ENCODE measurements around the gene NSD2.

DNA sequence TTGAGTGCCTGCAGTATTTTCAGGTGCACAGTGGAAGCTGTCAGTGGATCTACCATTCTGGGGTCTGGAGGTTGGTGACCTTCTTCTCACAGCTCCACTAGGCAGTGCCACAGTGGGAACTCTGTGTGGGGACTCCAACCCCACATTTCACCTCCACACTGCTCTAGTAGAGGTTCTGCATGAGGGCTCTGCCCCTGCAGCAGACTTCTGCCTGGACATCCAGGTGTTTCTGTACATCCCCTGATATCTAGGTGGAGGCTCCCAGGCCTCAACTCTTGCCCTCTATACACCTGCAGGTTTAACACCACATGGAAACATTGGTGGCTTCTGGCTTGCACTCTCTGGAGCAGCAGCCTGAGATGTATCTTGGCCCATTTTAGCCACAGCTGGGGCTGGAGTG is 154.6 kb downstream of the NSD2 start:
- TF ChIP-seq, protein P1, sequence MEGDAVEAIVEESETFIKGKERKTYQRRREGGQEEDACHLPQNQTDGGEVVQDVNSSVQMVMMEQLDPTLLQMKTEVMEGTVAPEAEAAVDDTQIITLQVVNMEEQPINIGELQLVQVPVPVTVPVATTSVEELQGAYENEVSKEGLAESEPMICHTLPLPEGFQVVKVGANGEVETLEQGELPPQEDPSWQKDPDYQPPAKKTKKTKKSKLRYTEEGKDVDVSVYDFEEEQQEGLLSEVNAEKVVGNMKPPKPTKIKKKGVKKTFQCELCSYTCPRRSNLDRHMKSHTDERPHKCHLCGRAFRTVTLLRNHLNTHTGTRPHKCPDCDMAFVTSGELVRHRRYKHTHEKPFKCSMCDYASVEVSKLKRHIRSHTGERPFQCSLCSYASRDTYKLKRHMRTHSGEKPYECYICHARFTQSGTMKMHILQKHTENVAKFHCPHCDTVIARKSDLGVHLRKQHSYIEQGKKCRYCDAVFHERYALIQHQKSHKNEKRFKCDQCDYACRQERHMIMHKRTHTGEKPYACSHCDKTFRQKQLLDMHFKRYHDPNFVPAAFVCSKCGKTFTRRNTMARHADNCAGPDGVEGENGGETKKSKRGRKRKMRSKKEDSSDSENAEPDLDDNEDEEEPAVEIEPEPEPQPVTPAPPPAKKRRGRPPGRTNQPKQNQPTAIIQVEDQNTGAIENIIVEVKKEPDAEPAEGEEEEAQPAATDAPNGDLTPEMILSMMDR (IDR thresholded peaks at IDR 0.05), result no peak
- TF ChIP-seq ZFX (IDR thresholded peaks at IDR 0.05; ENCODE audit: borderline replicate concordance), result no peak
